HepG2 (cell line): Measurements from ENCODE around the gene SLC35B2. TPM values are rescaled to one million over a fixed set of nuclear protein-coding genes. Genes with fewer than 3 reads are reported as not detected.

ENCODE experiments used
- ATAC-seq: fragments of 200-7000 bp; cut with Tn5 transposase; 3 replicates; pipeline ENCODE4 v1.9.1; 2020; ENCODE audit warnings: mild to moderate bottlenecking, moderate library complexity
- BruUV-seq: library from RNA; stranded (reverse); fragments of 400-500 nt; replicated peaks from 2 replicates; lab custom pipeline; 2021; lab: Mats Ljungman, UMichigan
- CTCF ChIA-PET: fragments of 300-600 bp; formaldehyde crosslinking; extraction: SDS; loops from one replicate; lab custom pipeline; 2021; ENCODE audit warnings: low total read pairs, inconsistent platforms, low intra/inter-chr PET ratio; lab: Yijun Ruan, JAX
- POLR2A ChIA-PET: fragments of 350-600 bp; sonication (Branson Sonifier 250); formaldehyde crosslinking; loops from one replicate; lab custom pipeline; 2020; ENCODE audit warnings: antibody characterized with exemption, inconsistent platforms; lab: Yijun Ruan, JAX
- DNase-seq: peaks from one replicate; pipeline ENCODE4 v3.0.0-alpha.2; 2015; ENCODE audit warnings: low spot score
- FAIRE-seq: peaks from 3 replicates; lab custom pipeline; 2011; peaks lifted over from hg19 to GRCh38; lab: Jason Lieb, UNC
- H2AFZ ChIP-seq: one replicate; pipeline ENCODE4 v1.6.1; 2011; ENCODE audit warnings: low read length, inconsistent platforms
- H3K27ac ChIP-seq: fragments of 300-600 bp; 3 replicates; pipeline ENCODE4 v1.8.0; 2011; ENCODE audit warnings: mixed run types, mild to moderate bottlenecking, mixed read lengths, low read length, inconsistent platforms; ENCODE audit not compliant: insufficient read depth; ENCODE audit errors: extremely low read length
- H3K27me3 ChIP-seq, 2 experiments: fragments of 200-600 bp in 1 of 2; 2 replicates in 1 of 2; 3 replicates in 1 of 2; pipeline versions ENCODE4 v1.6.0 to v1.8.0; 2011; ENCODE audit warnings: low read length in 2 of 2, mild to moderate bottlenecking in 2 of 2, moderate library complexity in 2 of 2, inconsistent platforms in 1 of 2; ENCODE audit not compliant: insufficient read depth in 2 of 2, control insufficient read depth in 1 of 2
- H3K36me3 ChIP-seq, 2 experiments: fragments of 200-600 bp in 1 of 2; replicated peaks in 1 of 2; 2 replicates in 1 of 2; 3 replicates in 1 of 2; pipeline versions ENCODE4 v1.5.1 to v1.8.0; 2011; ENCODE audit warnings: low read length in 2 of 2, inconsistent platforms in 1 of 2; ENCODE audit not compliant: insufficient read depth in 2 of 2, control insufficient read depth in 1 of 2
- H3K4me1 ChIP-seq: 2 replicates; pipeline ENCODE4 v1.5.1; 2012; ENCODE audit warnings: low read length, inconsistent platforms; ENCODE audit not compliant: insufficient read depth
- H3K4me2 ChIP-seq: 2 replicates; pipeline ENCODE4 v1.6.0; 2011; ENCODE audit warnings: low read depth, low read length, inconsistent platforms
- H3K4me3 ChIP-seq, 3 experiments: fragments of 200-600 bp in 1 of 3; sonication (generic), shearing (Covaris generic) in 1 of 3; replicated peaks in 1 of 3; 2 replicates each; pipeline ENCODE4 v1.5.1; 2011 to 2016; ENCODE audit warnings: low read length in 3 of 3, inconsistent platforms in 2 of 3, low read depth in 2 of 3, mild to moderate bottlenecking in 2 of 3, control low read depth in 1 of 3, mixed read lengths in 1 of 3; ENCODE audit not compliant: insufficient read depth in 1 of 3
- H3K79me2 ChIP-seq: one replicate; pipeline ENCODE4 v1.6.1; 2011; ENCODE audit warnings: low read length, inconsistent platforms; ENCODE audit not compliant: insufficient read depth
- H3K9ac ChIP-seq: 2 replicates; pipeline ENCODE4 v1.6.0; 2011; ENCODE audit warnings: mild to moderate bottlenecking, low read depth, low read length, inconsistent platforms; ENCODE audit not compliant: insufficient read depth
- H3K9me3 ChIP-seq: 2 replicates; pipeline ENCODE4 v1.5.1; 2012; ENCODE audit warnings: mild to moderate bottlenecking, low read length
- H4K20me1 ChIP-seq: 2 replicates; pipeline ENCODE4 v1.6.0; 2011; ENCODE audit warnings: inconsistent platforms, mild to moderate bottlenecking, low read length, moderate library complexity; ENCODE audit not compliant: insufficient read depth
- GTF3A ChIP-seq: sonication (generic); formaldehyde crosslinking; conservative IDR thresholded peaks from 2 replicates; pipeline ENCODE4 v1.4.0; 2020; ENCODE audit warnings: mild to moderate bottlenecking, missing genetic modification reagents
- ZBTB7B ChIP-seq: sonication (generic); formaldehyde crosslinking; IDR thresholded peaks from 2 replicates; pipeline ENCODE4 v1.4.0; 2020; ENCODE audit warnings: missing genetic modification reagents
- ZNF678 ChIP-seq: sonication (generic); formaldehyde crosslinking; IDR thresholded peaks from 2 replicates; pipeline ENCODE4 v1.4.0; 2020; ENCODE audit warnings: mild to moderate bottlenecking, missing genetic modification reagents
- WGBS: methylation state at CpG from one replicate; pipeline ENCODE4 v1.1.6; 2017; ENCODE audit warnings: low lambda C conversion rate; 5-methylcytosine and 5-hydroxymethylcytosine counted together
- in situ Hi-C: cut with HindIII; loops from 2 replicates; pipeline ENCODE4 v1.10.0; 2017; ENCODE audit warnings: low pct_unique_long_range_greater_than_20kb; ENCODE audit not compliant: extremely low pct_ligation_motif_present
- intact Hi-C: fragments of 100-400 bp; cut with micrococcal nuclease; formaldehyde crosslinking; loops from one replicate; pipeline ENCODE4 v1.10.0; 2022; ENCODE audit not compliant: unreplicated experiment
- polyA plus RNA-seq, 8 experiments: library from polyadenylated mRNA; depleted of rRNA in 3 of 8; stranded (reverse) in 7 of 8; unstranded in 1 of 8; fragments of >200 nt; fragmentation: Illumina TruSeq in 4 of 8; extraction: Trizol in 4 of 8; gene quantifications; 2 replicates each; pipeline versions ENCODE4 v1.2.1 to v1.2.3, GENCODE V29; 2011 to 2016; ENCODE audit warnings: low read depth in 4 of 8, missing spikeins in 1 of 8, mixed read lengths in 1 of 8; ENCODE audit not compliant: insufficient read depth in 1 of 8
- total RNA-seq, 5 experiments: library from RNA; depleted of rRNA; stranded (reverse); fragments of >200 nt; fragmentation: Illumina TruSeq; extraction: Trizol; gene quantifications; 2 replicates each; pipeline ENCODE4 v1.2.3, GENCODE V29; 2016; ENCODE audit warnings: low read depth in 1 of 5
- TF ChIP-seq, protein P1 (sequence below): sonication (generic); formaldehyde crosslinking; IDR thresholded peaks from 2 replicates; pipeline ENCODE4 v1.8.0; 2022; ENCODE audit warnings: low read depth, missing genetic modification reagents
- TF ChIP-seq, protein P2 (sequence below): sonication (generic); formaldehyde crosslinking; IDR thresholded peaks from 2 replicates; pipeline ENCODE4 v1.8.1; 2023; ENCODE audit warnings: mild to moderate bottlenecking, inconsistent platforms, moderate library complexity, missing genetic modification reagents, borderline replicate concordance

Gene SLC35B2
- total and polyA plus RNA-seq, 2 of the 13 experiments (the other 11 are each of a cell fraction or from before 2014, with no cell fraction given) = 61.1 to 148 TPM

DNA sequence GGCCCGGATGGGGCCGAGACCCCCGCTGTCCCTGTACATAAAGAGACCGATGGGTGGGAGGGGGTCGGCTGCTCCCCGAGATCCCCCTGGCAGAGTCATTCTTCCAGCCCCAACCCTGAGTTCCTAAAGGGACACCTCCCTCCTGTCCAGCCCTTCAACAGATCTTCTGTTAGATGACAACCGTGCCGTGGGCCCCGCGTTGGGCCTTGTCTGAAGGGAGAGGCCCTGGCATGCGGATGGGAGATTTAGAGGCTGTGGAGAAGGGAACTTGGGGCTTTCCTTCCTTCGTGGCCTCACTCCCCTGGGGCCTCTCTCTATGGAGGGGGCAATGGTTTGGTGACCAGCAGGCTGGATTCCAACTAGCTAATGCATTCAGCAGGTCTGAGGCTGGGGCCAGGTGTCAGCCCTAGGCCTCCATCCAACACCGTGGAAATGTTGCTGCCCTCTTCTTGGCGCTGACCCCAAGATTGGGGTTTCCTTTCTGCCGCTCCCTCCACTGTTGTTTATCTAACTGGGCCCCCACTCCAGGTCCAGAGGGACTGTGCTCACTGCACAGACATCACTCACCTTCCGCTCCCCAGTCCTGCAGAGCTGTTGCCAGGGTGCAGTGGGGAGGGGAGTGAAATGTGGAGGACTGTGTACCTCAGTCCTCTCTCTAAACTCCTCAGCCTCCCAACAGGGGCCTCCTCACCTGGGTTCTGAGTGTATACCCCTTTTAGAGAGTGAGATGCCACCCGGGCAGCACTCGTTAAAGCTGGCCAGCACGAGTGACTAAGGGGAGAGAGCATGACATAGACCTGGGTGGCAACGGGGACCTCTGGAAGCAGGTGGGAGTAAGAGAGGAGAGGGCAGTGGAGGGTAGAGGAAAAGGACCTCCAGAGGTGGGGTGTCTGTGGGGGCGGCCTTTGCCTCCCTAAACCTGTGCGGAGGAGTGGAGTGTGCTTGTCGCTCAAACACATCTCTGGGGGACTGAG is 19.6 kb upstream of the SLC35B2 start:
- H3K9me3 ChIP-seq = no peaks in the 10 kb centered on the region
- no peak overlapping the region for H2AFZ ChIP-seq
- WGBS = 39% methylated on average over 19 of the region's 23 CpGs
- TF ChIP-seq, protein P1, sequence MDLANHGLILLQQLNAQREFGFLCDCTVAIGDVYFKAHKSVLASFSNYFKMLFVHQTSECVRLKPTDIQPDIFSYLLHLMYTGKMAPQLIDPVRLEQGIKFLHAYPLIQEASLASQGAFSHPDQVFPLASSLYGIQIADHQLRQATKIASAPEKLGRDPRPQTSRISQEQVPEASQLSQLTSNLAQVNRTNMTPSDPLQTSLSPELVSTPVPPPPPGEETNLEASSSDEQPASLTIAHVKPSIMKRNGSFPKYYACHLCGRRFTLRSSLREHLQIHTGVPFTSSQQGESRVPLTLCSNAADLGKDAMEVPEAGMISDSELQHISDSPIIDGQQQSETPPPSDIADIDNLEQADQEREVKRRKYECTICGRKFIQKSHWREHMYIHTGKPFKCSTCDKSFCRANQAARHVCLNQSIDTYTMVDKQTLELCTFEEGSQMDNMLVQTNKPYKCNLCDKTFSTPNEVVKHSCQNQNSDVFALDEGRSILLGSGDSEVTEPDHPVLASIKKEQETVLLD (CRISPR knock-in tag) = 0 out of 2 replicates have a peak, but pooled peaks have one; percentile 8
- TF ChIP-seq ZNF678 (CRISPR knock-in tag) (0 out of 2 replicates have a peak, but pooled peaks have one; percentile 38), ZBTB7B (no peak), GTF3A (CRISPR knock-in tag) (0 out of 2 replicates have a peak, but pooled peaks have one; percentile 39)
- TF ChIP-seq, protein P2, sequence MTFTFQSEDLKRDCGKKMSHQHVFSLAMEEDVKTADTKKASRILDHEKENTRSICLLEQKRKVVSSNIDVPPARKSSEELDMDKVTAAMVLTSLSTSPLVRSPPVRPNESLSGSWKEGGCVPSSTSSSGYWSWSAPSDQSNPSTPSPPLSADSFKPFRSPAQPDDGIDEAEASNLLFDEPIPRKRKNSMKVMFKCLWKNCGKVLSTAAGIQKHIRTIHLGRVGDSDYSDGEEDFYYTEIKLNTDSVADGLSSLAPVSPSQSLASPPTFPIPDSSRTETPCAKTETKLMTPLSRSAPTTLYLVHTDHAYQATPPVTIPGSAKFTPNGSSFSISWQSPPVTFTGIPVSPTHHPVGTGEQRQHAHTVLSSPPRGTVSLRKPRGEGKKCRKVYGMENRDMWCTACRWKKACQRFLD (CRISPR knock-in tag) = 0 out of 2 replicates have a peak, but pooled peaks have one; percentile 57
- ChIA-PET CTCF (no interaction called here), POLR2A (interaction anchor here (1.1 kb wide), 1 partner anchor 22 kb away, joined by 5 read pairs; no protein-coding TSS in a partner anchor)
- no peaks in the 10 kb centered on the region for H3K79me2 ChIP-seq
- in situ Hi-C loops (no loop called here), intact Hi-C loops (no loop called here)
- H3K4me3 ChIP-seq = peak overlapping the region in 1 of 3 experiments; percentile 62; a peak in 2 of 6 replicates
- H3K9ac ChIP-seq = no peak overlapping the region
- peaks cover 3% of the 10 kb centered on the region; the same call in 1 of the 2 replicates for H4K20me1 ChIP-seq
- ATAC-seq (peak; percentile 3; the same call in 1 of the 3 replicates), DNase-seq (no peak), FAIRE-seq (no peak)
- H3K36me3 ChIP-seq = no peaks in the 10 kb centered on the region
- no peak overlapping the region for H3K27ac ChIP-seq
- H3K4me1 ChIP-seq = peaks cover 28% of the 10 kb centered on the region
- peak overlapping the region; percentile 69; the same call in 1 of the 2 replicates for H3K4me2 ChIP-seq
- BruUV-seq = no TSS peak
- H3K27me3 ChIP-seq = peaks cover 37 to 86% of the 10 kb centered on the region in 2 experiments
